AG04450 (cell line): Measurements from ENCODE around the gene MPZL2. TPM values are rescaled to one million over a fixed set of nuclear protein-coding genes. Genes with fewer than 3 reads are reported as not detected.

ENCODE experiments used
- CTCF ChIA-PET: fragments of 300-600, 350-600 bp; formaldehyde crosslinking; extraction: SDS; loops from one replicate; lab custom pipeline; 2022; ENCODE audit warnings: antibody characterized with exemption, inconsistent platforms; lab: Charles Lee
- POLR2A ChIA-PET: fragments of 350-600 bp; formaldehyde crosslinking; extraction: SDS; loops from one replicate; lab custom pipeline; 2021; ENCODE audit warnings: antibody characterized with exemption, inconsistent platforms; lab: Yijun Ruan, JAX
- DNase-seq: peaks from one replicate; pipeline ENCODE4 v3.0.0-alpha.2; 2011; ENCODE audit warnings: low read depth, low spot score
- H3K27ac ChIP-seq: one replicate; pipeline ENCODE4 v1.5.1; 2012; ENCODE audit warnings: low read depth, low read length, control low read depth
- H3K27me3 ChIP-seq: one replicate; pipeline ENCODE4 v1.6.0; 2012; ENCODE audit warnings: low read length; ENCODE audit not compliant: control insufficient read depth, insufficient read depth
- H3K4me3 ChIP-seq: 2 replicates; pipeline ENCODE4 v1.5.1; 2011; ENCODE audit warnings: mild to moderate bottlenecking, low read depth, low read length, control low read depth
- H3K9me3 ChIP-seq: 2 replicates; pipeline ENCODE4 v1.5.1; 2012; ENCODE audit warnings: low read length; ENCODE audit not compliant: control insufficient read depth, insufficient read depth
- CTCF ChIP-seq: IDR thresholded peaks from 2 replicates; pipeline ENCODE4 v1.5.1; 2011; ENCODE audit warnings: low read depth, low read length, control low read depth, inconsistent platforms
- polyA plus RNA-seq: library from polyadenylated mRNA; depleted of rRNA; stranded (reverse); fragments of >200 nt; gene quantifications from 2 replicates; pipeline ENCODE4 v1.2.3, GENCODE V29; 2011

MPZL2 gene
- polyA plus RNA-seq, 1 experiment, result not detected

- Histone ChIP-seq H3K27ac (no peak overlapping the region), H3K4me3 (no peak overlapping the region), H3K27me3 (no peaks in the 10 kb centered on the region), H3K9me3 (no peaks in the 10 kb centered on the region)
- CTCF ChIA-PET, result no interaction called here
- POLR2A ChIA-PET, result no interaction called here
- TF ChIP-seq CTCF, result no peak
- no peak for DNase-seq
Observed at GRCh38 chr11:118233850-118234249, 30.2 kb downstream of the MPZL2 start.

- no peak overlapping the region for H3K4me3 ChIP-seq
- H3K27ac ChIP-seq, result no peak overlapping the region
- POLR2A ChIA-PET, result no interaction called here
- DNase-seq, result no peak
- no peaks in the 10 kb centered on the region for H3K27me3 ChIP-seq
- no peak for TF ChIP-seq CTCF
- CTCF ChIA-PET, result no interaction called here
- H3K9me3 ChIP-seq, result no peaks in the 10 kb centered on the region
Observed at GRCh38 chr11:118233377-118233776, 30.7 kb downstream of the MPZL2 start.

GRCh38 chr11:118232659-118233058 is 31.4 kb downstream of the MPZL2 start:
- no peaks in the 10 kb centered on the region for H3K27me3 ChIP-seq
- ChIA-PET CTCF (no interaction called here), POLR2A (no interaction called here)
- no peak for DNase-seq
- H3K9me3 ChIP-seq, result no peaks in the 10 kb centered on the region
- no peak overlapping the region for H3K27ac ChIP-seq
- no peak overlapping the region for H3K4me3 ChIP-seq
- no peak for TF ChIP-seq CTCF

- H3K27me3 ChIP-seq, result no peaks in the 10 kb centered on the region
- no peak for TF ChIP-seq CTCF
- no peak overlapping the region for H3K4me3 ChIP-seq
- H3K9me3 ChIP-seq, result no peaks in the 10 kb centered on the region
- CTCF ChIA-PET, result no interaction called here
- DNase-seq, result no peak
- POLR2A ChIA-PET, result no interaction called here
- H3K27ac ChIP-seq, result no peak overlapping the region
Observed at GRCh38 chr11:118231461-118231860, 32.6 kb downstream of the MPZL2 start.

GRCh38 chr11:118230088-118230487 is 34.0 kb downstream of the MPZL2 start:
- TF ChIP-seq CTCF, result no peak
- POLR2A ChIA-PET, result no interaction called here
- Histone ChIP-seq H3K9me3 (no peaks in the 10 kb centered on the region), H3K27ac (no peak overlapping the region), H3K27me3 (no peaks in the 10 kb centered on the region), H3K4me3 (no peak overlapping the region)
- CTCF ChIA-PET, result no interaction called here
- DNase-seq, result no peak
